Duodenal mucosa (tissue), 2 donors: Measurements from ENCODE around the gene FTO.

Source experiments
- H3K27ac ChIP-seq: one replicate; pipeline ENCODE4 v1.7.0; 2013; ENCODE audit warnings: low read depth, low read length
- H3K27me3 ChIP-seq, 2 donors: one replicate each; pipeline ENCODE4 v1.7.0; 2013; ENCODE audit warnings: low read length in 2 of 2, control low read depth in 1 of 2; ENCODE audit not compliant: insufficient read depth in 2 of 2, control insufficient read depth in 1 of 2
- H3K36me3 ChIP-seq, 2 donors: one replicate each; pipeline ENCODE4 v1.7.0; 2013; ENCODE audit warnings: low read length in 2 of 2, control low read depth in 1 of 2; ENCODE audit not compliant: insufficient read depth in 2 of 2, control insufficient read depth in 1 of 2
- H3K4me1 ChIP-seq, 2 donors: one replicate each; pipeline ENCODE4 v1.7.0; 2013; ENCODE audit warnings: low read length in 2 of 2, control low read depth in 1 of 2; ENCODE audit not compliant: insufficient read depth in 2 of 2, control insufficient read depth in 1 of 2
- H3K4me3 ChIP-seq, 2 donors: one replicate each; pipeline ENCODE4 v1.7.0; 2013; ENCODE audit warnings: low read length in 2 of 2, low read depth in 1 of 2
- H3K9ac ChIP-seq, 2 donors: one replicate each; pipeline ENCODE4 v1.7.0; 2013; ENCODE audit warnings: low read length in 2 of 2, low read depth in 1 of 2
- H3K9me3 ChIP-seq, 2 donors: one replicate each; pipeline ENCODE4 v1.7.0; 2013; ENCODE audit warnings: low read length in 2 of 2, control low read depth in 1 of 2; ENCODE audit not compliant: control insufficient read depth in 1 of 2

Gene FTO

DNA sequence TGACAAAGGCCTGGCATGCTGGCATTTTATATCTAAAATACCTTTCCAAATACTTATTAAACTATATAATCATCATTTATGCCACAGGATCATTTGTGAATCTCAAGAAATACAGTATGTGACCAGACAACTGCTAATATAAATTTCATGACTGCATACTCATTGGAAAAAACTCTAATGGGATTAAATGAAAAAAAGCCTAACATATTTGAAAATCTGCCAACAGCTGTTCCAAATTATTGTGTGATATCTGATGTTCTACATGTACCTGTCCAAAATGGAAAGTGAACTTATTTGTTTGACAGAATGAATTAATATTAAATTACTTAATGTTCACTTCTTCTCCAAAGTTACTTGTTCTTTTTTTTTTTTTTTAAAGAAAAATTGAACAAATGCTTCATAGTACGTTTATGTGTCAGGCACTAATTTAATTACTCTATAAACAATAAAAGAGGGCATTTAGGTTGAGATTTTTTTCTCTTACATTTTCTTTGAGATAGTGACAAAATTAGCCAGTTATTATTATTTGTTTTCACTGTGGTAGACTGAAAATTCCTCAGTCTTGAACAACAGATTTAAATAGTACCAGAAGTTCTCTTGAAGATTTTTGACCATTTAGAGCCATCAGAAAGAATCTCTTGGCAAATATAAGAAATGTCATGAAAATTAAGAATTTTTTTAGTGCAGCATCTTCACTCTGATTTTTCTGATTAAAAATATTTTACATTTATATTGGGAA lies 114.0 kb downstream of the FTO start:
- Histone ChIP-seq H3K27me3 (no peaks in the 10 kb centered on the region), H3K36me3 (peaks cover 3 to 4% of the 10 kb centered on the region in 2 donors), H3K27ac (no peak overlapping the region), H3K4me3 (no peak overlapping the region), H3K9ac (no peak overlapping the region), H3K9me3 (no peaks in the 10 kb centered on the region), H3K4me1 (no peaks in the 10 kb centered on the region)

DNA sequence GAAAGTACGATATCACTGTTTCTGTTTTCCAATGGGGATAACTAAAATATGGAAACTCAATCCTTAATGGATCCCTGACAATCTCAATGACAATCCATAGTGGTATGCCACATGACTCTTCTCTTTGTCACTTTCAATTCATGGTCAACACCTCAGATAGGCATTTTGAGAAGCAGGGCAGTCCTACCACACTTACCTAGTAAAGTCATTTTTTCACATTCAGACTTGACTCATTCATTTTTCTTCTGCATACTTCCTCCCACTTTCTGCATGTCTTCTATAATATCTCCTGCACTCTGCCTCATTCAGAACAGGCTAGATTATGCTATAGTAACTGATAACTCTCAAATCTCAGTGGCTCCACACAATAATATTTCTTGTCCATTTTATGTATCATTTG lies 117.5 kb downstream of the FTO start:
- Histone ChIP-seq H3K4me1 (no peaks in the 10 kb centered on the region), H3K27ac (no peak overlapping the region), H3K36me3 (peaks cover 0 to 8% of the 10 kb centered on the region in 2 donors), H3K9ac (no peak overlapping the region), H3K27me3 (no peaks in the 10 kb centered on the region), H3K4me3 (no peak overlapping the region), H3K9me3 (no peaks in the 10 kb centered on the region)

DNA sequence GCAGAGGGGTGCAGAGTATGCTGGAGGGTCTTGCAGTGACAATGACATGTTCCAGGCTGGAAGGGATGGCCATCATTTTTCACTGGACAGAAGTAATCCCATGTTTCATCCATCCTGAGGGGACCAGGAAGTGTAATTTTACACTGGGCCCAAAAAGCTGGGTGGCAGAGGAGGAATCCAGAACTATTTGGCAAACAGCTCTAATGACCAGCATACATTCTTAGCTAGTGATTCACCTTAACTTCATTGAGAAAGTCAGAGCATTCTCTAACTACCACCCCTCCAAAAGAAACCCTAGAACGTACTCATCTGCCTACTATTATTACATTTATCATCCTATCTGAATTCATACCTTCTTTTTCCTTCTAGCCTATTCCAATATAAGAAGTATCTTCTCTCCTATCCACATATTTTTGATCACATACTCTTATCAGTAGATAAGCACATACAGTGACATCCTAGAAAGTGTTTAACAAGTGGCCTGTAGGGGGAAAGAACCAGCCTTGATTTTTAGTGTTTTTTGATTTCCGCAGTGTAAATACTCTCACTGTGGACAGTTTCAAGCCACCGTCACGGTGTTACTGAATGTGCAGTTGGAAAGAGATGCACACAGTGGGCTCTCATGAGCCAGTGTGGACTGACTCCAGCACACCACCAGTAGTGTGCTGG lies 118.1 kb downstream of the FTO start:
- Histone ChIP-seq H3K4me3 (no peak overlapping the region), H3K9ac (no peak overlapping the region), H3K4me1 (no peaks in the 10 kb centered on the region), H3K9me3 (no peaks in the 10 kb centered on the region), H3K27ac (no peak overlapping the region), H3K27me3 (no peaks in the 10 kb centered on the region), H3K36me3 (peaks cover 0 to 9% of the 10 kb centered on the region in 2 donors)

DNA sequence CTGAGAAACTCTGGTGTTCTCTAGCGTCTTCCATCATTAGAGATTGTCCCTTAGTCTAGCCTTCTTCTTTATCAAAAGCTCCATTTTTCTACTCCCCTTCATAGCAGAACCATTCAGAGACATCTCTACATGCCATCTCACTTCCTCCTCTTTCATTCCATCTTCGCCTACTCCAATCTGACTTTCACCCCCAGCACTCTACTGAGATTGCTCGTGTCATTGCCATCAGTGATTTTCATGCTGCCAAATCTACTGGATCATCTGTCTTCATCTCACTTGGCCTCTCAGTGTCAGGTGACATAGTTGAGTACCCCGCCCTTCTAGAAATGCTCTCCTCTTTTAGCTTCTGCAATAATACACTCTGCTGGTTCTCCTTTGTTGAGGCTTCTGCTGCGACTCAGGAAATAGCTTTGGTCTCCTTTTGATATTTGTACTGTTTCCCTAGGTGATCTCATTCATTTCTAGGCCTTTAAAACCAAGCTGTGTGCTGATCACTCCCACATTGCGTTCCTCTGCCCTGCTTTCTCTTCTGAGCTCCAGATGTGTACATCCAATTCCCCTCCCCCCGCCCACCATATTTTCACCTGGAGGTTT lies 119.1 kb downstream of the FTO start:
- H3K27ac ChIP-seq = no peak overlapping the region
- H3K4me1 ChIP-seq = no peaks in the 10 kb centered on the region
- no peaks in the 10 kb centered on the region for H3K9me3 ChIP-seq

DNA sequence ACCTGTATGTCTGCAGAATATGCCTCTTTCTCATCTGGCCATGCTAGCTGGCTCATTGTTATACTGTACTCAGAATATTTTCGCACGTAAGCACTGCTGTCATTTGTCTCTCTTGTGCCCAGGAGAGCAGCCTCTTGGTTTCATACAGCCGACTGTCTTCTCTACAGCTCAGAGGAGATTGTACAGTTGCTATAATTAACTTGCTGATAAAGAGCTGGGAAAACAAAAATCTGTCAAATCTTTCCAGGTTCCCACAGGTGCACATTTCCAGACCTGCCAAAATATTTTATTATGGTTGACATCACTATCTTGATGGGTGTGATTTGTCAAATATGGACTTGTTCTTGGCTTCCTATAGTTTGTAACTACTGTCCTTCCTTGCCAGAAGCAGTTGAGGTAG lies 122.7 kb downstream of the FTO start:
- peaks cover 0 to 9% of the 10 kb centered on the region in 2 donors for H3K36me3 ChIP-seq
- no peaks in the 10 kb centered on the region for H3K27me3 ChIP-seq
- H3K4me1 ChIP-seq = no peaks in the 10 kb centered on the region
- no peaks in the 10 kb centered on the region for H3K9me3 ChIP-seq
- no peak overlapping the region for H3K9ac ChIP-seq
- no peak overlapping the region for H3K27ac ChIP-seq
- H3K4me3 ChIP-seq = no peak overlapping the region

More for the DNA sequence above, 119.1 kb downstream of the FTO start:
- peaks cover 0 to 9% of the 10 kb centered on the region in 2 donors for H3K36me3 ChIP-seq
- H3K27me3 ChIP-seq = no peaks in the 10 kb centered on the region
- H3K9ac ChIP-seq = no peak overlapping the region
- H3K4me3 ChIP-seq = no peak overlapping the region

DNA sequence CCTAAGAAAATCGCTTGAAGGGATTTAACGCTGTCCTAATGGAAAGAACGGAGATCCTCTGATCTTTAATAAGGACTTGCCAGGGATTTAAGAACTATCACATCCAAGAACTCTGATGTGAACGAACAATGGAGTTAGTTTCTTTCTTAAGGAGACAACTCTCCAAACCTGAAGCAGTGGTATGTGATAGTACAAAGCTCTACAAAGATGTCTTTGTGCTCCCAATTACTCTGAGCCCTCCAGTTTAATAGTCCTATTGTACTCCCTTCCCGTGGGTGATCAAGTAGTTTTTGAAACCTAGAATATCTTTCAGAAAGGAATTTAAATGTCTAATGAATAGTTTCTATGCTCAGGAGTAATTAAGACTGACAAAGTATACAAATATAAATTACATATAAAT lies 123.8 kb downstream of the FTO start:
- Histone ChIP-seq H3K9me3 (no peaks in the 10 kb centered on the region), H3K4me3 (no peak overlapping the region), H3K27me3 (no peaks in the 10 kb centered on the region), H3K4me1 (no peaks in the 10 kb centered on the region), H3K9ac (no peak overlapping the region), H3K36me3 (peaks cover 0 to 9% of the 10 kb centered on the region in 2 donors), H3K27ac (no peak overlapping the region)

DNA sequence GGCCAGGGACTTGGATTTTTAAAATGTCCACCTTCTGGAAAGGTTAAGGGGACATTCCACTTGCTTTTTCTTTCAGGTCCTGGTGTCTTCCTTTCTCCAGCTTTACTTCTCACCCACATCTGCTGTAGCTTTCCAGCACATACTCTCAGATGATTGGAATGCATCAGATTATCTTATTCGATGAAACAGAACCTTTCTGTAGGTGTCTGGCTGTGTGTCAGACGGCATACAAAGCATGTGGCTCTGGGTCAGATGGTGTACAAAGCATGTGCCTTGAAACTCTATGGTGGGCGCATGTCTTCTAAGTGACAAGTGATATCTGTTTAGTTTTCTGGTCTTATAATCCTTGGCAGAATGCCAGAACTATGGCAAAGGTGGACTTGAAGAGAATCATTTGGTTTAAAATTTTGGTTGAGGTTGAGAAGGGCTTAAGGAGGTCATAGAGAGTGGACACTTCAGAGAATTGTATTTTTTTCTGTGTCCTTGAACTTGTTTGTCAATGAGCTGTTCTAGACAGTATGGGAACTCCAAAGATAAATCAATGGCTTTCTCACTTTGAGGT lies 125.3 kb downstream of the FTO start:
- H3K9me3 ChIP-seq = no peaks in the 10 kb centered on the region
- H3K4me3 ChIP-seq = no peak overlapping the region
- no peak overlapping the region for H3K27ac ChIP-seq
- H3K27me3 ChIP-seq = no peaks in the 10 kb centered on the region
- no peaks in the 10 kb centered on the region for H3K4me1 ChIP-seq
- peaks cover 0 to 9% of the 10 kb centered on the region in 2 donors for H3K36me3 ChIP-seq
- no peak overlapping the region for H3K9ac ChIP-seq

DNA sequence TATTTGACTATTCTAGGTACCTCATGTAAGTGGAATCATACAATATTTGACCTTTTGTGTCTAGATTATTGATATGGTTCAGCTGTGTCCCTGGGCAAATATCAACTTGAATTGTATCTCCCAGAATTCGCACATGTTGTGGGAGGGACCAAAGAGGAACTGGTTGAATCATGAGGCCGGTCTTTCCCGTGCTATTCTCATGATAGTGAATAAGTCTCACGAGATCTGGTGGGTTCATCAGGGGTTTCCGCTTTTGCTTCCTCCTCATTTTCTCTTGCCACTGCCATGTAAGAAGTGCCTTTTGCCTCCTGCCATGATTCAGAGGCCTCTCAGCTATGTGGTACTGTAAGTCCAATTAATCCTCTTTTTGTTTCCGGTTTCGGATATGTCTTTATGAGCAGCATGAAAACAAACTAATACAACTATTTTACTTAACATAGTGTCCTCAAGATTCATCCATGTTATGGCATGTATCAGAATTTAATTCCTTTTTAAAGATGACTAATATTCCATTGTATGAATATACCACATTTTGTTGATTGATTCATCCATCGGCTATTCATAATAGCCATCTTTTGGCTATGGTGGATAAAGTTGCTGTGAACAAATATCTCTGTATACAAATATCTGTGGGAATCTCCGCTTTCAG lies 129.1 kb downstream of the FTO start:
- H3K4me3 ChIP-seq = no peak overlapping the region
- H3K36me3 ChIP-seq = peaks cover 0 to 2% of the 10 kb centered on the region in 2 donors
- H3K9me3 ChIP-seq = no peaks in the 10 kb centered on the region
- H3K27me3 ChIP-seq = no peaks in the 10 kb centered on the region
- no peak overlapping the region for H3K27ac ChIP-seq
- no peak overlapping the region for H3K9ac ChIP-seq
- peaks cover 0 to 3% of the 10 kb centered on the region in 2 donors for H3K4me1 ChIP-seq

DNA sequence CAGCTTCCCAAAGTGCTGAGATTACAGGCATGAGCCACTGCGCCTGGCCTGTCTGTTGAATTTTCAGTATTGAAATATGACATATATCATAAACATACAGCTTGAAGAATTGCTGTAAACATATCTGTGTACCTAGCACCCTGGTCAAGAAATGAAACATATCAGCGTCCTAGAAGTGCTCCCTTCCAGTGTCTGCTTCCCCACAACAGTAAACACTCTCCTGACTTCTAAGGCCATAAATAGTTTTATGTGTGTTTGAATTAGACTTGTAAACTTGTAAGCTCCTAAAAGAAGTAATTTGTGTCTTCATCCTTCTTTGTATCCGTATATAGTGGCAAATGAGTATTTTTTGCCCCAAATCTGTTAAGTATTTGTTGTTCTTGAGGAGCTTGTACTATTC lies 132.2 kb downstream of the FTO start:
- no peak overlapping the region for H3K27ac ChIP-seq
- no peak overlapping the region for H3K4me3 ChIP-seq
- no peaks in the 10 kb centered on the region for H3K9me3 ChIP-seq
- H3K27me3 ChIP-seq = no peaks in the 10 kb centered on the region
- H3K4me1 ChIP-seq = peaks cover 0 to 3% of the 10 kb centered on the region in 2 donors
- H3K9ac ChIP-seq = no peak overlapping the region
- H3K36me3 ChIP-seq = peaks cover 0 to 3% of the 10 kb centered on the region in 2 donors

DNA sequence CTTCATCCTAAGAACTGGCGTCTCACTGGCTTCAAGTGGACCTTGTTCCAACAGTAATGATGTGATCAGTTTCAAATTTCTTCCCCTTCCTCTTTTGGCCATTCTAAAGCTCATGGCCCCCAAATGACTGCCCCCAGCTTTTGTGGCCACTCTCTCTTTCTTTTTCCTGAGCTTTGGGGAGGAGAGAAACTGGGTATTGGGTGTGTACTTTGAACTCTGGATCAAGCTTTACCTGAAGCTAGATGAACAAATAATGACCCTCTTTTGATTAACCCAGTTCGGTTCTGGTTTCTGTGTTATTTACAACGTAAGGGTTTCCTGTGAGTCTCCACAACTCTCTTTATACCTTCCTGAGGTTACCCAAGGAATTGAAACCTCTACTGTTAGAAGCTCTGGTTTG lies 132.7 kb downstream of the FTO start:
- H3K9ac ChIP-seq = no peak overlapping the region
- peaks cover 0 to 3% of the 10 kb centered on the region in 2 donors for H3K4me1 ChIP-seq
- no peaks in the 10 kb centered on the region for H3K27me3 ChIP-seq
- no peaks in the 10 kb centered on the region for H3K9me3 ChIP-seq
- no peak overlapping the region for H3K4me3 ChIP-seq
- no peak overlapping the region for H3K27ac ChIP-seq
- peaks cover 0 to 3% of the 10 kb centered on the region in 2 donors for H3K36me3 ChIP-seq
